HUDEP-2 (cell line): ENCODE data around the gene DUSP10.

ENCODE experiments used
- DNase-seq, 76 experiments: peaks; one replicate each; lab custom pipeline; 2025; ENCODE audit not compliant: unreplicated experiment in 76 of 76; lab: John Stamatoyannopoulos, UW

DUSP10 gene

GRCh38 chr1:221766210-221766609 is 24.3 kb upstream of the DUSP10 start:
- DNase-seq: no peak

- no peak for DNase-seq
Observed at GRCh38 chr1:221765527-221765926, 23.6 kb upstream of the DUSP10 start.

- no peak for DNase-seq
Observed at GRCh38 chr1:221762121-221762520, 20.2 kb upstream of the DUSP10 start.

DNA sequence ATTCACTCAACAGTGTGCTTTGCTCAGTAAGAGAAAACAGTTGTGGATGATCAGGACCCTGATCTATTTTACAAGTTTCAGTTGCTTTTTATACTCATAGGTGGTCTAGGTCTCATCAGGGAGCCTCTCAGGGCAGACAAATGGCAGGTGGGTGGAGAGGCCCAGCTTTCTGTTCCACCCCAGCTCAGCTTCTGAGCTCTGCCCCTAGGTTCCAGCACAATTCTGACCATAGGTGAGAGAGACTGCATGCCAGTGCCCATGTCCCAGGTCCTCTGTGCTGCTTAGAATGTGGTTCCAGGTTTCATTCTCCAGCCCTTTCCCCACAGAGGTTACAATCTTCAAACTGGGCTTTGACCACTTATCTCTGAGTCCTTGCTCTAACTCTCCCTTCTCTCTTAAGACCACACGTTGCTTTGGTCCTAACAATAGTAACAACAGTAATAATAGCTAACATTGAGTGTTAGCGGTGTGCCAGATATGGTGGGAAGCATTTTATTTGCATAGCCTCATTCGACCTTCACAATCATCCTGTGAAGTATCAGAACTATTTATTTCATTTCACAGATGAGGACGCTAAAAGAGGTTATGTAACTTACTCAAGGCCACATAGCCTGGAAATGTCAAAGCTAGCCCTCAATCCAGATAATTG is 19.6 kb upstream of the DUSP10 start:
- DNase-seq: no peak

DNA sequence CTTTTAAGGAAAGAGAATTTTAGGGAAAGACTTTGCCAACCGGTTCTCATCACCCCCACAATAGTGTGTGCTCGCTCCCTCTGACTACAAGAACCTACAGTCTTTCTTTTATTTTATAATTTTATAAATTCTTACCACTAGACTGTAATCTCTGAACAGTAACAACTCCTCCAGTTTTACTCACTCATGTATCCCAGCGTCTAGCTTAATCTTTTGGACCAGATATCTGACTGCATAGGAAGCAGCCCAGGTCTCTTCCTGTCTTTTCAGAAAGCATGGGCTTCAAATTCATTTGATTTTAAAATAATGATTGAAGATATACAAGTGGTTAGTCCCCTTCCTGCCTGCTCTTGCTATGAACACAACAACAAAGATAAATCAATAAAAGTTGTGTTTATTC is 19.0 kb upstream of the DUSP10 start:
- no peak for DNase-seq

GRCh38 chr1:221759436-221759835 is 17.5 kb upstream of the DUSP10 start:
- no peak for DNase-seq

- DNase-seq: no peak
Observed at GRCh38 chr1:221758455-221758854, 16.6 kb upstream of the DUSP10 start.

DNA sequence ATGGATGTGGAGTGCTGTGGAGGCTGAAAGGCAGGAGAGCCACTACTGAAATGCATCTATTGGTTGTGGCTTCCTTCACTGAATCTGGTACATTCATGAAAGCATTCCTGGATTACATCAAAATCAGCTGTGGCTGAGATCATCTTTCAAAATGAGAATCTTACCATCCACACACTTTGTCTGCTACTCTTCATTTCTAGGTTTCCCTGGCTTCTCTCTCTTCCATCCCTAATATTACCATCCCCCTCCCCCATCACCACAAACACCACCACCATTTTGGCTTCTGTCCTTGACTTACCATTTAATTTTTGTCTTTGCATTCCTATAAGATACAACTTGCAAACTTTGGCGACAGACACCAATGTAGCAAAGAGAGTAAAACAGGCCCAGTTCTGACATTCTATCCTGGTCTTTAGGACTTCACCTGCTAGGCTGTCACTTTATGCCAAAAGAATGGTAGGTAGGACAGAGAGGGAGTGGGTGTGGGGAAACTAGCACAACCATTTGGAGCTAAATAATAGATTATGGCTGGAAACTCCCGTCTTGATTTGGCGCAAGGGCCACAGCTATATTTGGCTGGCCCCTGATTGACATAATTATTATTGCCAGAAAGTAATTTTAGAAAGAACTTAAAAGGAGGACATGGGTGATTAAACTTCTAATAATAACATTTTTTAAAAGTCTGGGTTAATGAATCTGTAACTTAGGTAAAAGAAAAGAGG is 15.1 kb upstream of the DUSP10 start:
- no peak for DNase-seq

DNA sequence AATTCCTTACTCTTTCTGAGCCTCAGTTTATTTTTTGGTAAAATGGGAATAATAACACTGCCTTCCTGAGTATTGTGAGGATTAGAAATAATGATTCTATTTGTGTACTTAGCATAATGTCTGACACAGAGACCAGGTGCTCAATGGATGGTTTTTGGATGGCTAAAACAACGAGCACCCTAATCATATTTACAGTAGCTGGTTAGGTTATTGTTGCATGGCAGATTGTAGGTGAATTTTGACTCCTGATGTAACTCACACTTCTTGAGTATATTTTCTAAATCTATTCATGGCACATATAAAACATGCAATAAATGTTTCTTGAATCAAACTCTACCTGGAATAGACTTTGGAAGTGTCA is 11.9 kb upstream of the DUSP10 start:
- DNase-seq: no peak

DNA sequence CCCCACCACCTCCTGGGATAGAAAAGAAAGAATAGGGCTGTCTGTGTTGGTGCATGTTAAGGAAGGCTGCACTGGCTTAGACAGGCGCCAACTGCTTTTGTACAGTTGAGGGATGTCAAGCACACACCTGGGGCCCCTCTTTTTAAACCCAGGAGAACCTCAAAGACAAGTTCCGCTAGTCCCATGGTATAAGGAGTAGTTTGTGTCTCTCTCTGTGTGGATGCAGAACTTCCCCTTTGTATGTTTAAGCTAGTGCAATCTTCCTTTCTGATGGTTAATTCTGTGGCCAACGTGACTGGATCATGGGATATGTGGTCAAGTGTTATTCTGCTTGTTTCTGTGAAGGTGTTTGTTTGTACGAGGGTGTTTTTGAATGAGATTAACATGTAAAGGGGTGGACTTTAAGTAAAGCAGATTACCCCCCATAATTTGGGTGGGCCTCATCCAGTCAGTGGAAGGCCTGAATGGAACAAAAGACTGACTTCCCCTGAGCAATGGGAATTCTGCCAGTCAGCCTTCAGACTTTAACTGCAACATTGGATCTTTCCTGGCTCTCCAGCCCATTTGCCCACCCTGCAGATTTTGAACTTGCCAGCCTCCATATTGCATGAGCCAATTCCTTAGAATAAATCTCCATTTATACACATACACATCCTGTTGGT is 9.5 kb upstream of the DUSP10 start:
- no peak for DNase-seq

GRCh38 chr1:221748981-221749380 is 7.1 kb upstream of the DUSP10 start:
- DNase-seq: no peak

DNA sequence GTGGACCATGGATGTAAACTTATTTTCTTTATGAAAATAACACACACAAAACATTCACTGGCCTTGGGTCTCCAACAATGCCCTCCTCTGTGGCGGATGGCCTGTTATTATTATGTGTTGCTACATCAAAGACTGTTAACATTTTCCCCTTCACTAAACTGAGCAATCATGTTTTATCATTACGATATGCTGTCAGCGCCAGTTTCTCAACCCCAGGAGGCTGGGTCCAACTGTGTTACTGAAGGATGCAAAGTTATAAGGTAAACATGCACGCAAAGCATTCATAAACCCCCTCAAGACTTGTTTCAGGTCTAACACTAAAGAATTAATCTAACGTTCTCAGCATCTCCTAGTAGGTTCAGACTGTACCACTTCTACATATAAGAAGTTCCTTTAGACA is 6.0 kb upstream of the DUSP10 start:
- no peak for DNase-seq

DNA sequence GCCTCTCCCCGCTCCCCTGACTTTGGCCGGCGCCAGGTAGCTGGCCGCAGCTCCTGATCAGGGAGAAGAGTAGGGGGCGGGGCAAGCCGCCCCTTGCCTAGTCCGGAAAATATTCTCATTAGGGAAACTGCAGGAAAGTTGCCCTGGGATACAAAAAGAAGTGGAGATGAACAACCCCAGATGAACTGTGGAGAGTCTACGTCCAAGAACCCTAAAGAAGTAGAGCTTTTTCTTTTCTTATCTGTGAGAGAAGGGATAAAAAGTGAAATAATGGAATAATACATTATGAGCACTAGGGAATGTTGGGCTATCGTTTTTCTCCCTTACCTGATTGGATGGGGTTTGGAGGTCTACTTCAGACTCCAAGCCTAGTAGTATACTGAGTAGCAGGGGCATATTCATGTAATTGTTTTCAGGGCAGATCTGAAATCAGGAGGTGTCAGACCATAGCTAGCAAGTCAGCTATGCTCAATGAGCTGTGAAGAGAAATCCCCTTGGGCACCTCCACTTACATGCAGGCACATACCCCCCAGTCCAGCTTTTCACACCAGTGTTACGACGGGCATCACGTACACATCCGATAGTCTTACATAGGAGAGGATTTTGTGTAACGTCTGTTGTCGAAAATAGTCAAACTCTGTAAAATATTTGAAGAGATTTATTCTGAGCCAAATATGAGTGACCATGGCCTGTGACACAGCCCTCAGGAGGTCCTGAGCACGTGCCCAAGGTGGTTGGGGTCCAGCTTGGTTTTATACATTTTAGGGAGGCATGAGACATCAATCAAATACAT is 1.7 kb upstream of the DUSP10 start:
- DNase-seq: no peak

DNA sequence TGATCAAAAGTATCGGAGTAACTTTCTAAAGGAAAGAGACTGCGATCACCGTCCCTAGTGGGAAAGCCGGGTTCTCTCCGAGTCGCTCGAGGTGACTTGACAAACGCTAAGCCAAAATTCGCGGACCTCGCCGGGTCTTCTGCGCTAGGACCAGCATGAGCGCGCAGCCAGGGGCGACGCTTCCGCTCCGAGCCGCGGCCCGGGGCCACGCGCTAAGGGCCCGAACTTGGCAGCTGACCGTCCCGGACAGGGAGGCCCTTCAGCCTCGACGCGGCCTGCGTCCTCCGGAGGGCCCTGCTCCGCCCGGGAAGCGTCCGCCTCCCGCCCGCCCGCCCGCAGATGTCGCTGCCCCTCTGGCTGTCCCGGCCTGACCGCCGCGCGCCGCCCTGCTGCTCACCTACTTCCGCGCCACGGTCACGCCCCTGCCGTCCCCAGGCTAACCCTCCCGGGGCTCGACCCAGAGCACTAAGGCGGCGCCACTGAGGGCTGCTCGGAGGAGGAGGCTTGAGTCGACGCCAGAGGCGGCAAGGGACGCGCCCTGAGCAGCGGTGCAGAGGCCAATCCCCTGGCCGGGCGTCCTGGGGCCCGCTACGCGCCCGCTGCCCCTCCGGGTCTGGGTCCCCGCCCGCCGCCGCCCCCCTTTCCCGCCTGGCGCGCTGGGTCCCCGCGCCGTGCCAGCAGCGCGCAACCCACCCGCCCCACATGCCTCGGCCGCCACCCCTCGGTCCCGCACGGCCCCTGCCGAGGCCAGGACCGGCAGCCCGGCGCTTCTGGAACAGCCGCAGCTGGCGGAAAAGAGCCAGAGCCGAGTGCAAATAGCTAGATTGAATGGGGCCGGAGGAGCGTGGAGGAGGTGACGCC is 896 bp upstream of the DUSP10 start:
- DNase-seq: peak in 74 of 76 experiments; percentile 21 to 88 (median 77)

- DNase-seq: peak in 3 of 76 experiments; percentile 19 to 24 (median 19)
Observed at GRCh38 chr1:221740993-221741702, 741 bp downstream of the DUSP10 start.

DNA sequence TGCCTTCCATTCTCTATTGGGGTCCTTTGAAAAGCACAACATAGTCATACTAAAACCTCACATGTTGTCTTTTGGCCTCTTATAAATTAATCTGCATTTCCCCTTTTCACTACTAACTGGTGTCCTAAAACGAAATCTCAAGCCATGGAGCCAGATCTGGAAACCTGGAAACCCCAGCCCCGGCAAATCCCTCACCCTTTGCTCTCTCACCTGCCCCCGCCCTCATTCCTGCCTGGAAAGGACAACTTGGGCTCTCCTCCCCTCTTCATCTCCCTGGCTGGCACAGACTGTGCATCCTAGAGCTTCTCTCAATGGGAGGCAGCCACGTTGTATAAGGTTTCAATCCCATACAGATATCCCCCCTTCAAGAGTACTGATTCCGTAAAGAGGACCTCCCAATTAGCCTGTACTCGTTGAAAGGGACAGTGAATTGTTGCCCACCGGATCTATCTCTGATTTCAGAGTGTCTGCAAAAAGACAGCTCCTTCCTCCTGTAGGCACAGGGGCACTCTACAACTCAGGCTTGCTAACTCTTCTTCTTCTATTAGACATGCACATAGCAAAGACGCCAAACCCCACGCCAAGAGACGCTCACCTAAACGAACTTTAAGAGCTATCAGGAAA is 1.4 kb downstream of the DUSP10 start:
- DNase-seq: no peak

GRCh38 chr1:221739677-221740025 is 2.2 kb downstream of the DUSP10 start:
- no peak for DNase-seq

- no peak for DNase-seq
Observed at GRCh38 chr1:221739018-221739676, 2.7 kb downstream of the DUSP10 start.

- DNase-seq: no peak
Observed at GRCh38 chr1:221736714-221737113, 5.2 kb downstream of the DUSP10 start.
